ENCODE measurements around the gene TPM1. TPM values are rescaled to one million over a fixed set of nuclear protein-coding genes. Genes with fewer than 3 reads are reported as not detected.

The TPM1 gene
- total RNA-seq, 1 donor from 2014 or later, result 255 TPM

DNA sequence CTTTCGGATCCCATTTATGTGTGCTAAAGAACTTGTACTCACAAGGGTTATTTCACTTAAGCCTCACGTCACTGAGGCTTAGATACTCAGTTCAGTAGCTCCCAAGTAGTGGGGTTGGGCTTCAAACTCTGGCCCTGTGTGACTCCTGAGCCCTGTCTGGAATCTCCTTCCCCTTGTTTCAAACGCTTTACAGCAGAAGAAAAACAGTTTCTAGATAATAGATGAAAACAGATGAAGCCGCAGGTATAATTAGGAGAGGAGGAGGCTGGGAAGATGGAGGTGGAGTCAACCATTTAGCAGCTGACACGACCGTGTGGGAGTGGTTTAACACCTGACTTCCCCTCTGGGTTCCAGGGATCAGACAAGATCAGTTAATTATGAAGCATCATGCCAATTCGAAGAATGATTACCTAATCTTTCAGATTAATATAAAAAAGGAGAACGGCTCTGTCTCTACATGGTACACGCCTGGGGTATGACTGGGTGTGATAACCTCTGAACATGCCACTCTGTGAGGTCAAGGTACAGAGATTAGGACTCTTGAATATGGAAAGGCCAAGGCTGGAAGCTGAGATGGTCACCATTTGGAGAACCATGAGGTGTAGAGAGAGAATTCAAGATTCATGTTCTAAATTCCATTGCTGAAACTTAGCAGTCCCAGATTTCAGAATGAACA is 31.1 kb downstream of the TPM1 start:
- DNase-seq, result no peak
- no peaks in the 10 kb centered on the region for H3K27me3 Mint-ChIP-seq (ENCODE audit: unreplicated experiment)
- H3K36me3 Mint-ChIP-seq (ENCODE audit: unreplicated experiment), result no peaks in the 10 kb centered on the region
- no peak overlapping the region for H3K4me3 Mint-ChIP-seq (ENCODE audit: unreplicated experiment)
- no peak overlapping the region for H3K27ac Mint-ChIP-seq (ENCODE audit: unreplicated experiment)
- H3K4me1 Mint-ChIP-seq (ENCODE audit: low read depth, unreplicated experiment), result peaks cover 23% of the 10 kb centered on the region
- H3K9me3 Mint-ChIP-seq (ENCODE audit: unreplicated experiment), result peaks cover 4% of the 10 kb centered on the region
- TF ChIP-seq, protein P1, sequence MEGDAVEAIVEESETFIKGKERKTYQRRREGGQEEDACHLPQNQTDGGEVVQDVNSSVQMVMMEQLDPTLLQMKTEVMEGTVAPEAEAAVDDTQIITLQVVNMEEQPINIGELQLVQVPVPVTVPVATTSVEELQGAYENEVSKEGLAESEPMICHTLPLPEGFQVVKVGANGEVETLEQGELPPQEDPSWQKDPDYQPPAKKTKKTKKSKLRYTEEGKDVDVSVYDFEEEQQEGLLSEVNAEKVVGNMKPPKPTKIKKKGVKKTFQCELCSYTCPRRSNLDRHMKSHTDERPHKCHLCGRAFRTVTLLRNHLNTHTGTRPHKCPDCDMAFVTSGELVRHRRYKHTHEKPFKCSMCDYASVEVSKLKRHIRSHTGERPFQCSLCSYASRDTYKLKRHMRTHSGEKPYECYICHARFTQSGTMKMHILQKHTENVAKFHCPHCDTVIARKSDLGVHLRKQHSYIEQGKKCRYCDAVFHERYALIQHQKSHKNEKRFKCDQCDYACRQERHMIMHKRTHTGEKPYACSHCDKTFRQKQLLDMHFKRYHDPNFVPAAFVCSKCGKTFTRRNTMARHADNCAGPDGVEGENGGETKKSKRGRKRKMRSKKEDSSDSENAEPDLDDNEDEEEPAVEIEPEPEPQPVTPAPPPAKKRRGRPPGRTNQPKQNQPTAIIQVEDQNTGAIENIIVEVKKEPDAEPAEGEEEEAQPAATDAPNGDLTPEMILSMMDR (IDR thresholded peaks at IDR 0.05; ENCODE audit: partially characterized antibody, unreplicated experiment), result no peak

DNA sequence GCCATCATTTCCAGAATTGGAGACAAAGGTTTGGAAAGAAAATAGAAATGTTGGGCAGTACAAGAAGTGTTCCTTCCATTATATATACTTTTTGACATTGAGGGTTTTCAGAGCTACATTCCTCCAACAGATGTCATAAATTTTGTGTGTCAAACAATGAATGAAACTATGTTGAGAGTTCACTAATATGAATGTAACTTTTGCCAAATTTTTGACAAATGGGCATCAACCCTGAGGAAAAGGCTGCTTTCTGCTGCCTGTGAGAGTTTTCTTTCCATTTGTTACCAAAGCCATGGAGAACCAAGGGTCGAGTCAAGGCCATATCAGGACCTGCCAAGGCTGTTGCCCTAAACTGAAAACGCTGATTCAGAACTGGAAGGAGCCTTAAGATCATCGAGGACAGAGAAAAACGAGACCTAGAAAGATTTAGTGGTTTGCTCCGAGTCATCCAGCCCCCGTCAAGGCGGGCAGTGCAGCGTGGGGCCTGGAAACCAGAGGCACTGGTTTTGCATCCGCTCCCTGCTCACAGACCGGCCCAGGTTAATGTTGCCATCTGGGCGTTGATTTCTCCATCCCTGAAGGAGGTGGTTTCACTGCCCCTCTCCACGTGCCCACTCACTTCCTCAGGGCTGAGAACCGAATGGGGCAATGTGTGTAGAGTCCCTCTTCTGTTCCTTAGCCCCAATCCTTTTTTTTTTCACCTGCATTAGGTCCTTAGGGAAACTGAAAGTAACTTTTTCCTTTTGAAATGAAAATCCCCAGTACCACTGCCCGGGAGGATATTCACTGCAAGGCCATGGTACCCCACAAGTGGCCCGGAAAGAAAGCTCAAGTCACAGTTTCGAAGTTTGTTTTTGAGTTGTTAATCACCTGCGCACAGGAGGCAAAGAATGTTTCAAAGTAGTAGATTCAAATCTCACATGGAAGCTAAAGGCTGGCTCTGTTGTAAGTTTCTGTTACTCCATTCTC is 32.8 kb downstream of the TPM1 start:
- H3K9me3 Mint-ChIP-seq (ENCODE audit: unreplicated experiment), result peaks cover 4% of the 10 kb centered on the region
- H3K4me1 Mint-ChIP-seq (ENCODE audit: low read depth, unreplicated experiment), result peaks cover 23% of the 10 kb centered on the region
- no peaks in the 10 kb centered on the region for H3K36me3 Mint-ChIP-seq (ENCODE audit: unreplicated experiment)
- TF ChIP-seq, protein P1 (IDR thresholded peaks at IDR 0.05; ENCODE audit: partially characterized antibody, unreplicated experiment), result no peak
- H3K4me3 Mint-ChIP-seq (ENCODE audit: unreplicated experiment), result no peak overlapping the region
- no peak overlapping the region for H3K27ac Mint-ChIP-seq (ENCODE audit: unreplicated experiment)
- DNase-seq, result no peak
- H3K27me3 Mint-ChIP-seq (ENCODE audit: unreplicated experiment), result no peaks in the 10 kb centered on the region

DNA sequence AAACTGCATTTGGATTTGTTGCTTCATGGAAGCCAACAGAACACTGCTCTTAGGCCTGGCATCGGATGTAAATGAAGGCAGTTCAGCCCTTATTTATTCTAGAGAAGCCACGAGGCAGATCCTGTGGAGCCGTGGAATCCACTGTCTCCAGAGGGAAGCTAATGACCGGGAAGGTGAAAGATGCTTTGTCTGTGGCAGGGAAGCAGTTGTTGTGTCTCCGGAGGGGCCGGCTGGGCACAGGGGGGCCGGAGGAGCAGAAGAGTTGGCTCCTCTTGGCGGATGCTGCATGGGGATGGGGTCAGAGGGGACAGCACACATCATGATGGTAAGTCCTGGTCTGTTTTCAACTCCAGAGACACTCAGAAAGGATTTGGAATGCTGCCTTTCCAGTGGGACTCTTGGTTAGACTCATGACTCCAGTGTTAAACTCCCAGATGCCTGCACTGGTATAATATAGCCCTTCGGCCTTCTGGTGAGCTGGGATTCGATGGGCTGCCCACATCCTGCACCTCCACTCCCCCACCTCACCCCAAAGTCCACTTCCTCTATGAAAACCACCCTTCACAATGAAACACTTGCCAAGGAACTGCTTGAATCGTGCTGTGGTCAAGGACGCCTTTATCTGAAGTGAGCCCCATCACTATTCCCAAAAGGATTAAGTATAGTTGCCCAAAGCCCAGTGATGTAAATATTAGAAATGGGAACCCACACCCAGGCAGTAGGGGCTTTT is 33.6 kb downstream of the TPM1 start:
- peaks cover 27% of the 10 kb centered on the region for H3K4me1 Mint-ChIP-seq (ENCODE audit: low read depth, unreplicated experiment)
- H3K27me3 Mint-ChIP-seq (ENCODE audit: unreplicated experiment), result no peaks in the 10 kb centered on the region
- no peak overlapping the region for H3K4me3 Mint-ChIP-seq (ENCODE audit: unreplicated experiment)
- peaks cover 4% of the 10 kb centered on the region for H3K9me3 Mint-ChIP-seq (ENCODE audit: unreplicated experiment)
- no peak overlapping the region for H3K27ac Mint-ChIP-seq (ENCODE audit: unreplicated experiment)
- TF ChIP-seq, protein P1 (IDR thresholded peaks at IDR 0.05; ENCODE audit: partially characterized antibody, unreplicated experiment), result no peak
- DNase-seq, result no peak
- H3K36me3 Mint-ChIP-seq (ENCODE audit: unreplicated experiment), result no peaks in the 10 kb centered on the region

DNA sequence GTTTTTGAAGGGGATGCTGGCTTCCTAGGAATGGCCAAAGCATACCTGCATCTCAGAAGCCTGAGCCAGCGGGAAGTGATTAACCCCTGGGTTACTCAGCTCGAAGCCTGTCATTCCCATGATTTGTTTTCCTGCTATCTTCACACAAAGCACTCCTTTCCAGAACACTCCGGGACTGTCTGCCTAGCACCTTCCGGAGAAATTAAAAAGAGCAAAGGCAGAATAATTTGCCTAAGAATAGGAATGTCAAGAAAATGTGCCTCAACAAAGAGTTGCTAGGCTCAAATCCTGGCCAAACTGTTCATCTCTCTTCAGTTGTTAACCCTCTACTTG is 34.1 kb downstream of the TPM1 start:
- Mint-ChIP-seq H3K9me3 (ENCODE audit: unreplicated experiment) (peaks cover 5% of the 10 kb centered on the region), H3K4me3 (ENCODE audit: unreplicated experiment) (no peak overlapping the region), H3K36me3 (ENCODE audit: unreplicated experiment) (no peaks in the 10 kb centered on the region), H3K27ac (ENCODE audit: unreplicated experiment) (no peak overlapping the region), H3K27me3 (ENCODE audit: unreplicated experiment) (no peaks in the 10 kb centered on the region), H3K4me1 (ENCODE audit: low read depth, unreplicated experiment) (peaks cover 27% of the 10 kb centered on the region)
- DNase-seq, result no peak
- TF ChIP-seq, protein P1 (IDR thresholded peaks at IDR 0.05; ENCODE audit: partially characterized antibody, unreplicated experiment), result no peak

Data from glutamatergic neuron (in vitro differentiated cells).